COR-L47 (cell line): Measurements from ENCODE around the gene LANCL3.
A peak's percentile ranks its signal among the peaks of the same experiment; 100 is the strongest.

Source experiments
- DNase-seq: peaks from one replicate; lab custom pipeline; 2025; lab: John Stamatoyannopoulos, UW

LANCL3 gene

GRCh38 chrX:37684426-37684825 is 113.0 kb downstream of the LANCL3 start:
- DNase-seq: no peak

GRCh38 chrX:37684973-37685372 is 113.5 kb downstream of the LANCL3 start:
- no peak for DNase-seq

GRCh38 chrX:37685381-37686359 is 114.2 kb downstream of the LANCL3 start, which contains the start of gene XK:
Gene XK, plus strand, starts transcription at chrX:37685791. Its CDS starts 171 bp downstream, at chrX:37685962.
- DNase-seq: peak; percentile 40

GRCh38 chrX:37686369-37686995 is 115.0 kb downstream of the LANCL3 start:
- DNase-seq: no peak

GRCh38 chrX:37686996-37687395 is 115.5 kb downstream of the LANCL3 start:
- DNase-seq: no peak

GRCh38 chrX:37690119-37690518 is 118.7 kb downstream of the LANCL3 start:
- no peak for DNase-seq

- no peak for DNase-seq
These were observed 121.5 kb downstream of the LANCL3 start for GRCh38 chrX:37692918-37693317.

- peak; percentile 62 for DNase-seq
These were observed 125.8 kb downstream of the LANCL3 start for GRCh38 chrX:37697169-37697760.

GRCh38 chrX:37701588-37701987 is 130.1 kb downstream of the LANCL3 start:
- peak; percentile 3 for DNase-seq

GRCh38 chrX:37711991-37712390 is 140.5 kb downstream of the LANCL3 start:
- DNase-seq: no peak

GRCh38 chrX:37712458-37712857 is 141.0 kb downstream of the LANCL3 start:
- DNase-seq: no peak

- no peak for DNase-seq
These were observed 143.0 kb downstream of the LANCL3 start for GRCh38 chrX:37714479-37714878.

- DNase-seq: no peak
These were observed 145.1 kb downstream of the LANCL3 start for GRCh38 chrX:37716602-37717001.

GRCh38 chrX:37717708-37718107 is 146.2 kb downstream of the LANCL3 start:
- DNase-seq: no peak

GRCh38 chrX:37722595-37722994 is 151.1 kb downstream of the LANCL3 start:
- no peak for DNase-seq

- no peak for DNase-seq
These were observed 154.9 kb downstream of the LANCL3 start for GRCh38 chrX:37726346-37726745.
